ENCODE measurements around the gene GMPPA. TPM values are rescaled to one million over a fixed set of nuclear protein-coding genes. Genes with fewer than 3 reads are reported as not detected.
A peak's percentile ranks its signal among the peaks of the same experiment; 100 is the strongest.

Gene GMPPA
- 35.8 and 37.4 TPM in 2 replicates for total RNA-seq
- long read RNA-seq, transcript GMPPA-201 (13 exons, 1,544 nt) = major isoform, 21 of 36 reads
- long read RNA-seq, transcript GMPPA-204 (13 exons, 1,501 nt) = minor isoform, 7 of 36 reads
- long read RNA-seq, partial matches to known transcripts = 1 of 36 reads
- long read RNA-seq, other reads (novel, unspliced or antisense) = 7 of 36 reads

GRCh38 chr2:219498280-219499057, at the start of gene GMPPA:
Gene GMPPA, plus strand, starts transcription at chr2:219498891. Its CDS starts 1,085 bp downstream, at chr2:219499976.
- no peaks in the 10 kb centered on the region for H3K36me3 Mint-ChIP-seq (ENCODE audit: insufficient read depth)
- TF ChIP-seq, protein P1, sequence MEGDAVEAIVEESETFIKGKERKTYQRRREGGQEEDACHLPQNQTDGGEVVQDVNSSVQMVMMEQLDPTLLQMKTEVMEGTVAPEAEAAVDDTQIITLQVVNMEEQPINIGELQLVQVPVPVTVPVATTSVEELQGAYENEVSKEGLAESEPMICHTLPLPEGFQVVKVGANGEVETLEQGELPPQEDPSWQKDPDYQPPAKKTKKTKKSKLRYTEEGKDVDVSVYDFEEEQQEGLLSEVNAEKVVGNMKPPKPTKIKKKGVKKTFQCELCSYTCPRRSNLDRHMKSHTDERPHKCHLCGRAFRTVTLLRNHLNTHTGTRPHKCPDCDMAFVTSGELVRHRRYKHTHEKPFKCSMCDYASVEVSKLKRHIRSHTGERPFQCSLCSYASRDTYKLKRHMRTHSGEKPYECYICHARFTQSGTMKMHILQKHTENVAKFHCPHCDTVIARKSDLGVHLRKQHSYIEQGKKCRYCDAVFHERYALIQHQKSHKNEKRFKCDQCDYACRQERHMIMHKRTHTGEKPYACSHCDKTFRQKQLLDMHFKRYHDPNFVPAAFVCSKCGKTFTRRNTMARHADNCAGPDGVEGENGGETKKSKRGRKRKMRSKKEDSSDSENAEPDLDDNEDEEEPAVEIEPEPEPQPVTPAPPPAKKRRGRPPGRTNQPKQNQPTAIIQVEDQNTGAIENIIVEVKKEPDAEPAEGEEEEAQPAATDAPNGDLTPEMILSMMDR (IDR thresholded peaks at IDR 0.05; ENCODE audit: unreplicated experiment) = peak; percentile 10
- peaks cover 47% of the 10 kb centered on the region for H3K27me3 Mint-ChIP-seq
- H3K4me1 Mint-ChIP-seq (ENCODE audit: low read depth) = peaks cover 16% of the 10 kb centered on the region
- peak; percentile 79 for DNase-seq (ENCODE audit: low spot score, unreplicated experiment)
- H3K27ac Mint-ChIP-seq = peak within 1 kb of the TSS; percentile 89
- peak within 1 kb of the TSS; percentile 83 for H3K4me3 Mint-ChIP-seq (ENCODE audit: low read depth)
- no peaks in the 10 kb centered on the region for H3K9me3 Mint-ChIP-seq (ENCODE audit: low read depth)

- peaks cover 68% of the 10 kb centered on the region for H3K27me3 Mint-ChIP-seq
- no peaks in the 10 kb centered on the region for H3K4me1 Mint-ChIP-seq (ENCODE audit: low read depth)
- no peaks in the 10 kb centered on the region for H3K9me3 Mint-ChIP-seq (ENCODE audit: low read depth)
- no peak overlapping the region for H3K4me3 Mint-ChIP-seq (ENCODE audit: low read depth)
- H3K36me3 Mint-ChIP-seq (ENCODE audit: insufficient read depth) = peaks cover 1% of the 10 kb centered on the region
- no peak for DNase-seq (ENCODE audit: low spot score, unreplicated experiment)
- H3K27ac Mint-ChIP-seq = no peak overlapping the region
- TF ChIP-seq, protein P1 (IDR thresholded peaks at IDR 0.05; ENCODE audit: unreplicated experiment) = no peak
Observed at GRCh38 chr2:219449609-219450008, 49.1 kb upstream of the GMPPA start.

- Mint-ChIP-seq H3K27me3 (peaks cover 52% of the 10 kb centered on the region), H3K27ac (no peak overlapping the region), H3K4me3 (ENCODE audit: low read depth) (no peak overlapping the region), H3K4me1 (ENCODE audit: low read depth) (no peaks in the 10 kb centered on the region), H3K9me3 (ENCODE audit: low read depth) (no peaks in the 10 kb centered on the region), H3K36me3 (ENCODE audit: insufficient read depth) (peaks cover 1% of the 10 kb centered on the region)
- TF ChIP-seq, protein P1 (IDR thresholded peaks at IDR 0.05; ENCODE audit: unreplicated experiment) = no peak
- no peak for DNase-seq (ENCODE audit: low spot score, unreplicated experiment)
Observed at GRCh38 chr2:219451661-219452360, 46.9 kb upstream of the GMPPA start.

- H3K27me3 Mint-ChIP-seq = peaks cover 50% of the 10 kb centered on the region
- H3K4me1 Mint-ChIP-seq (ENCODE audit: low read depth) = no peaks in the 10 kb centered on the region
- H3K9me3 Mint-ChIP-seq (ENCODE audit: low read depth) = no peaks in the 10 kb centered on the region
- TF ChIP-seq, protein P1 (IDR thresholded peaks at IDR 0.05; ENCODE audit: unreplicated experiment) = no peak
- DNase-seq (ENCODE audit: low spot score, unreplicated experiment) = no peak
- peaks cover 1% of the 10 kb centered on the region for H3K36me3 Mint-ChIP-seq (ENCODE audit: insufficient read depth)
- no peak overlapping the region for H3K4me3 Mint-ChIP-seq (ENCODE audit: low read depth)
- no peak overlapping the region for H3K27ac Mint-ChIP-seq
Observed at GRCh38 chr2:219452361-219453317, 46.1 kb upstream of the GMPPA start.

Measured in progenitor cell of endocrine pancreas (in vitro differentiated cells).